HCT116 (cell line): ENCODE results near the gene TTLL5. TPM values are rescaled to one million over a fixed set of nuclear protein-coding genes. Genes with fewer than 3 reads are reported as not detected.

ENCODE experiments used
- ATAC-seq: fragments of 200-7000 bp; cut with Tn5 transposase; 2 replicates; pipeline ENCODE4 v1.9.1; 2020; ENCODE audit warnings: mild to moderate bottlenecking, moderate library complexity
- BruUV-seq: library from RNA; stranded (reverse); fragments of 400-500 nt; replicated peaks from 2 replicates; lab custom pipeline; 2021; lab: Mats Ljungman, UMichigan
- CTCF ChIA-PET: fragments of 300-600 bp; sonication (Branson Sonifier 250); formaldehyde crosslinking; loops from one replicate; lab custom pipeline; 2021; ENCODE audit warnings: antibody characterized with exemption; lab: Charles Lee
- POLR2A ChIA-PET: fragments of 300-600, 350-600 bp; sonication (Branson Sonifier 250); formaldehyde crosslinking; loops from one replicate; lab custom pipeline; 2021; ENCODE audit warnings: antibody characterized with exemption; lab: Charles Lee
- RAD21 ChIA-PET, 2 experiments: fragments of 300-600 bp; sonication (Branson Sonifier 250); formaldehyde crosslinking; loops; one replicate each; lab custom pipeline; 2023; ENCODE audit warnings: low total read pairs in 2 of 2; ENCODE audit not compliant: uncharacterized antibody in 2 of 2, unreplicated experiment in 2 of 2, low non-redundant PET in 1 of 2; lab: Charles Lee
- DNase-seq: peaks from one replicate; pipeline ENCODE4 v3.0.0-alpha.2; 2010; ENCODE audit warnings: low read depth, low spot score
- H2AFZ ChIP-seq: fragments of 200-600 bp; shearing (Covaris generic), sonication (generic); 2 replicates; pipeline ENCODE4 v1.6.1; 2017; ENCODE audit warnings: low read depth, mixed run types, mixed read lengths, antibody characterized with exemption, low read length; ENCODE audit not compliant: poor library complexity, severe bottlenecking
- H3K27ac ChIP-seq: 2 replicates; pipeline ENCODE4 v1.5.1; 2012; ENCODE audit warnings: low read depth, low read length
- H3K27me3 ChIP-seq: fragments of 200-600 bp; sonication (generic); 2 replicates; pipeline ENCODE4 v1.6.1; 2016; ENCODE audit warnings: mixed run types, low read length, mixed read lengths; ENCODE audit not compliant: insufficient read depth
- H3K36me3 ChIP-seq, 2 experiments: fragments of 200-500 bp in 1 of 2; fragments of 200-600 bp in 1 of 2; sonication (Bioruptor generic) in 1 of 2; sonication (generic) in 1 of 2; 2 replicates each; pipeline versions ENCODE4 v1.5.1 to v1.6.1; 2014 to 2016; ENCODE audit warnings: low read length in 2 of 2, inconsistent platforms in 1 of 2, mixed read lengths in 1 of 2, mixed run types in 1 of 2; ENCODE audit not compliant: insufficient read depth in 2 of 2, control insufficient read depth in 1 of 2
- H3K4me1 ChIP-seq, 2 experiments: fragments of 200-600 bp in 1 of 2; sonication (generic) in 1 of 2; 2 replicates each; pipeline versions ENCODE4 v1.5.1 to v1.6.1; 2012 to 2017; ENCODE audit warnings: low read length in 2 of 2, inconsistent platforms in 1 of 2, mild to moderate bottlenecking in 1 of 2, mixed read lengths in 1 of 2, mixed run types in 1 of 2, moderate library complexity in 1 of 2; ENCODE audit not compliant: insufficient read depth in 2 of 2, control insufficient read depth in 1 of 2
- H3K4me2 ChIP-seq: fragments of 200-600 bp; sonication (generic); 2 replicates; pipeline ENCODE4 v1.6.1; 2017; ENCODE audit warnings: mixed run types, low read length, mixed read lengths
- H3K4me3 ChIP-seq, 2 experiments: fragments of 200-600 bp in 1 of 2; sonication (generic) in 1 of 2; replicated peaks in 1 of 2; 2 replicates each; pipeline ENCODE4 v1.5.1; 2011 to 2016; ENCODE audit warnings: low read length in 2 of 2, control low read depth in 1 of 2, low read depth in 1 of 2, mild to moderate bottlenecking in 1 of 2, mixed read lengths in 1 of 2, mixed run types in 1 of 2
- H3K79me2 ChIP-seq: fragments of 200-600 bp; sonication (generic); 2 replicates; pipeline ENCODE4 v1.6.1; 2017; ENCODE audit warnings: mild to moderate bottlenecking, mixed run types, low read length, moderate library complexity, mixed read lengths; ENCODE audit not compliant: insufficient read depth
- H3K9ac ChIP-seq: fragments of 200-600 bp; sonication (generic); 2 replicates; pipeline ENCODE4 v1.6.1; 2016; ENCODE audit warnings: low read length, mixed read lengths
- H3K9me2 ChIP-seq: fragments of 200-600 bp; sonication (generic), shearing (Covaris generic); 2 replicates; pipeline ENCODE4 v1.6.1; 2017; ENCODE audit warnings: mixed run types, mild to moderate bottlenecking, moderate library complexity; ENCODE audit not compliant: insufficient read depth
- H3K9me3 ChIP-seq, 2 experiments: fragments of 200-500 bp in 1 of 2; fragments of 200-600 bp in 1 of 2; sonication (Bioruptor generic) in 1 of 2; sonication (generic) in 1 of 2; 2 replicates each; pipeline ENCODE4 v1.6.1; 2014 to 2017; ENCODE audit warnings: low read length in 2 of 2, mixed read lengths in 2 of 2, inconsistent platforms in 1 of 2, low read depth in 1 of 2, mild to moderate bottlenecking in 1 of 2, mixed run types in 1 of 2, moderate library complexity in 1 of 2; ENCODE audit not compliant: control insufficient read depth in 1 of 2, insufficient read depth in 1 of 2
- H4K20me1 ChIP-seq: fragments of 200-600 bp; sonication (generic), shearing (Covaris generic); 2 replicates; pipeline ENCODE4 v1.6.1; 2017; ENCODE audit warnings: mixed run types, mild to moderate bottlenecking, moderate library complexity; ENCODE audit not compliant: insufficient read depth
- CBX3 ChIP-seq: IDR thresholded peaks from 2 replicates; pipeline ENCODE4 v1.6.1; 2012; ENCODE audit warnings: low read depth
- CEBPB ChIP-seq: IDR thresholded peaks from 2 replicates; pipeline ENCODE4 v1.6.1; 2012; ENCODE audit warnings: low read depth
- EGR1 ChIP-seq: IDR thresholded peaks from 2 replicates; pipeline ENCODE4 v1.6.1; 2012; ENCODE audit warnings: low read depth
- ELF1 ChIP-seq: IDR thresholded peaks from 2 replicates; pipeline ENCODE4 v1.6.1; 2012; ENCODE audit warnings: low read depth, borderline replicate concordance
- EZH2 ChIP-seq: fragments of 200-600 bp; sonication (generic); IDR thresholded peaks from 2 replicates; pipeline ENCODE4 v1.6.1; 2017; ENCODE audit warnings: antibody characterized with exemption, mixed run types
- EZH2phosphoT487 ChIP-seq: fragments of 200-600 bp; IDR thresholded peaks from 2 replicates; pipeline ENCODE4 v1.6.1; 2018; ENCODE audit warnings: antibody characterized with exemption, borderline replicate concordance
- FOSL1 ChIP-seq: IDR thresholded peaks from 2 replicates; pipeline ENCODE4 v1.6.1; 2012; ENCODE audit warnings: low read depth
- JUND ChIP-seq: IDR thresholded peaks from 2 replicates; pipeline ENCODE4 v1.6.1; 2012
- MAX ChIP-seq: IDR thresholded peaks from 2 replicates; pipeline ENCODE4 v1.6.1; 2012
- POLR2AphosphoS5 ChIP-seq: IDR thresholded peaks from 2 replicates; pipeline ENCODE4 v1.6.1; 2011; ENCODE audit warnings: mild to moderate bottlenecking, low read depth, low read length, moderate library complexity
- RAD21 ChIP-seq: IDR thresholded peaks from 2 replicates; pipeline ENCODE4 v1.6.1; 2012; ENCODE audit warnings: low read depth, mild to moderate bottlenecking
- SIN3A ChIP-seq: IDR thresholded peaks from 2 replicates; pipeline ENCODE4 v1.6.1; 2012; ENCODE audit warnings: low read depth
- SP1 ChIP-seq: IDR thresholded peaks from 2 replicates; pipeline ENCODE4 v1.6.1; 2012; ENCODE audit warnings: low read depth
- TCF7L2 ChIP-seq: IDR thresholded peaks from 2 replicates; pipeline ENCODE4 v1.7.0; 2011; ENCODE audit warnings: borderline replicate concordance, inconsistent platforms; ENCODE audit not compliant: insufficient read depth, insufficient read length; ENCODE audit errors: extremely low read depth
- ZNF274 ChIP-seq: fragments of 200-500 bp; sonication (Bioruptor generic); IDR thresholded peaks from 2 replicates; pipeline ENCODE4 v1.6.1; 2014; ENCODE audit warnings: mild to moderate bottlenecking, low read depth, low read length, inconsistent platforms
- intact Hi-C: fragments of 100-400 bp; cut with micrococcal nuclease; formaldehyde crosslinking; loops from 2 replicates; pipeline ENCODE4 v1.10.0; 2022
- total RNA-seq: library from RNA; stranded (reverse); gene quantifications from one replicate; pipeline ENCODE4 v1.2.1, GENCODE V29; 2021; ENCODE audit not compliant: unreplicated experiment
- TF ChIP-seq, protein P1 (sequence below), 3 experiments: fragments of 200-600 bp in 1 of 3; sonication (generic) in 1 of 3; IDR thresholded peaks in 2 of 3; conservative IDR thresholded peaks in 1 of 3; 2 replicates each; pipeline ENCODE4 v1.5.1; 2012 to 2017; ENCODE audit warnings: low read depth in 2 of 3, low read length in 2 of 3, antibody characterized with exemption in 1 of 3, borderline replicate concordance in 1 of 3, control low read depth in 1 of 3, mild to moderate bottlenecking in 1 of 3, mixed read lengths in 1 of 3, mixed run types in 1 of 3, moderate library complexity in 1 of 3; ENCODE audit not compliant: insufficient read depth in 1 of 3
- TF ChIP-seq, protein P2 (sequence below): IDR thresholded peaks from 2 replicates; pipeline ENCODE4 v1.6.1; 2011; ENCODE audit warnings: mild to moderate bottlenecking, low read length, moderate library complexity; ENCODE audit not compliant: insufficient replicate concordance; ENCODE audit errors: extremely low read depth

The TTLL5 gene
- total RNA-seq, 1 experiment from 2014 or later, result 26.2 TPM

DNA sequence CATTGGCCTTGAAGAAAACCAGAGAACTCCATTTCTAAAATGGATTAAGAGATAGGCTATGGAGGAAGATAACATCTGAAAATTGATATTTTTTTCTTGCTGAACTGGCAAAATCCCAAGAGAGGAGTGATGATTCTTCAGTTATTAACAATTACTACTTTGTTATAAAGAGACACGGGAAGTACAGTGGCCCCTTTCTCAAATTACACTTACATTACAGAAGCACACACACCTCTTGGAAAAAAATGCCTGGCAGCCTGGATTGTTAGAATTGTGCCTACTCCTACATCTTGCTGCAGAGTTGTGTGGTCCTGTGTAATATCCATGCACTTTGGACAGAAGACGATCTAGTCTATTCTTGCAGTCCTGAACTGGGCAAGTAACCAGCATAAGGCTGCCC is 249.0 kb downstream of the TTLL5 start:
- Histone ChIP-seq H3K4me2 (no peak overlapping the region), H2AFZ (no peak overlapping the region), H3K79me2 (no peaks in the 10 kb centered on the region), H3K9me2 (no peaks in the 10 kb centered on the region), H3K4me3 (no peak overlapping the region), H3K9me3 (no peaks in the 10 kb centered on the region), H3K27me3 (no peaks in the 10 kb centered on the region), H3K9ac (no peak overlapping the region), H3K4me1 (0 out of 4 replicates have a peak, but pooled peaks cover 0 to 6% of the 10 kb centered on the region in 2 experiments), H3K36me3 (no peaks in the 10 kb centered on the region; a peak in 1 of 4 replicates), H3K27ac (no peak overlapping the region), H4K20me1 (no peaks in the 10 kb centered on the region)
- BruUV-seq, result no TSS peak
- ChIA-PET POLR2A (no interaction called here), CTCF (no interaction called here), RAD21 (no interaction called here)
- TF ChIP-seq POLR2AphosphoS5 (no peak), MAX (no peak), JUND (no peak), CBX3 (no peak), SP1 (no peak), EZH2 (no peak)
- intact Hi-C loops, result no loop called here
- no peak for ATAC-seq
- DNase-seq, result no peak

DNA sequence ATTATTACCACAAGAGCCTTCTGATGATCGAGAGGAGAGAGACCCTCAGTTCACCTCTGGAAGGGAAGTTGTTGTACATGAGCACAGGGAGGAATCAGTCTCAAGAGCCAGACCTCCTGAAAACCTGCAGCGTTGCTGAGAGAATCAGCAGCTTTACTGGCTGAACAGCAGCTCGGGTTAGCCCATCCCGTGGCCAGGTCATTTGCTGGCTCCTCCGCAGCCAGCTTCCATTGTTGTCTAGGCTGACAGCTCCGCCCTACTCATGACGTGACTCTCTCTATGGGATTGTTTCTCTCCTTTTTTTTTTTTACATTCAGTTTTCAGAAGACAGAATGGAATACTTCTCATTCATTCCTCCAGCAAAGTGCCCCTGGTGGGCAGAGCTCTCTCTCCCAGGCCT is 250.8 kb downstream of the TTLL5 start:
- ATAC-seq, result no peak
- no peaks in the 10 kb centered on the region; a peak in 1 of 4 replicates for H3K36me3 ChIP-seq
- H2AFZ ChIP-seq, result no peak overlapping the region
- H3K4me2 ChIP-seq, result no peak overlapping the region
- BruUV-seq, result no TSS peak
- no peak overlapping the region for H3K9ac ChIP-seq
- H3K79me2 ChIP-seq, result no peaks in the 10 kb centered on the region
- no peak for DNase-seq
- no peaks in the 10 kb centered on the region for H4K20me1 ChIP-seq
- H3K9me3 ChIP-seq, result no peaks in the 10 kb centered on the region
- intact Hi-C loops, result no loop called here
- no peak overlapping the region for H3K4me3 ChIP-seq
- H3K27me3 ChIP-seq, result no peaks in the 10 kb centered on the region
- no peaks in the 10 kb centered on the region for H3K9me2 ChIP-seq
- H3K27ac ChIP-seq, result no peak overlapping the region
- H3K4me1 ChIP-seq, result 0 out of 4 replicates have a peak, but pooled peaks cover 0 to 6% of the 10 kb centered on the region in 2 experiments
- POLR2A ChIA-PET, result no interaction called here
- CTCF ChIA-PET, result no interaction called here
- RAD21 ChIA-PET, result interaction anchor here in 1 of 2 experiments (0.5 kb wide), 1 partner anchor 70 kb away, joined by 3 read pairs; no protein-coding TSS in a partner anchor
- no peak for TF ChIP-seq ZNF274
- TF ChIP-seq CEBPB, result no peak
- TF ChIP-seq EGR1, result no peak
- TF ChIP-seq, protein P1, sequence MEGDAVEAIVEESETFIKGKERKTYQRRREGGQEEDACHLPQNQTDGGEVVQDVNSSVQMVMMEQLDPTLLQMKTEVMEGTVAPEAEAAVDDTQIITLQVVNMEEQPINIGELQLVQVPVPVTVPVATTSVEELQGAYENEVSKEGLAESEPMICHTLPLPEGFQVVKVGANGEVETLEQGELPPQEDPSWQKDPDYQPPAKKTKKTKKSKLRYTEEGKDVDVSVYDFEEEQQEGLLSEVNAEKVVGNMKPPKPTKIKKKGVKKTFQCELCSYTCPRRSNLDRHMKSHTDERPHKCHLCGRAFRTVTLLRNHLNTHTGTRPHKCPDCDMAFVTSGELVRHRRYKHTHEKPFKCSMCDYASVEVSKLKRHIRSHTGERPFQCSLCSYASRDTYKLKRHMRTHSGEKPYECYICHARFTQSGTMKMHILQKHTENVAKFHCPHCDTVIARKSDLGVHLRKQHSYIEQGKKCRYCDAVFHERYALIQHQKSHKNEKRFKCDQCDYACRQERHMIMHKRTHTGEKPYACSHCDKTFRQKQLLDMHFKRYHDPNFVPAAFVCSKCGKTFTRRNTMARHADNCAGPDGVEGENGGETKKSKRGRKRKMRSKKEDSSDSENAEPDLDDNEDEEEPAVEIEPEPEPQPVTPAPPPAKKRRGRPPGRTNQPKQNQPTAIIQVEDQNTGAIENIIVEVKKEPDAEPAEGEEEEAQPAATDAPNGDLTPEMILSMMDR (IDR thresholded peaks at IDR 0.05 in 2 of 3, conservative IDR thresholded peaks at IDR 0.05 in 1 of 3; ENCODE audit: borderline replicate concordance in 1 of 3, insufficient read depth in 1 of 3, low read depth in 2 of 3, low read length in 2 of 3), result no peak
- no peak for TF ChIP-seq TCF7L2
- no peak for TF ChIP-seq ELF1
- TF ChIP-seq, protein P2, sequence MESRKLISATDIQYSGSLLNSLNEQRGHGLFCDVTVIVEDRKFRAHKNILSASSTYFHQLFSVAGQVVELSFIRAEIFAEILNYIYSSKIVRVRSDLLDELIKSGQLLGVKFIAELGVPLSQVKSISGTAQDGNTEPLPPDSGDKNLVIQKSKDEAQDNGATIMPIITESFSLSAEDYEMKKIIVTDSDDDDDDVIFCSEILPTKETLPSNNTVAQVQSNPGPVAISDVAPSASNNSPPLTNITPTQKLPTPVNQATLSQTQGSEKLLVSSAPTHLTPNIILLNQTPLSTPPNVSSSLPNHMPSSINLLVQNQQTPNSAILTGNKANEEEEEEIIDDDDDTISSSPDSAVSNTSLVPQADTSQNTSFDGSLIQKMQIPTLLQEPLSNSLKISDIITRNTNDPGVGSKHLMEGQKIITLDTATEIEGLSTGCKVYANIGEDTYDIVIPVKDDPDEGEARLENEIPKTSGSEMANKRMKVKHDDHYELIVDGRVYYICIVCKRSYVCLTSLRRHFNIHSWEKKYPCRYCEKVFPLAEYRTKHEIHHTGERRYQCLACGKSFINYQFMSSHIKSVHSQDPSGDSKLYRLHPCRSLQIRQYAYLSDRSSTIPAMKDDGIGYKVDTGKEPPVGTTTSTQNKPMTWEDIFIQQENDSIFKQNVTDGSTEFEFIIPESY, result no peak
- no peak for TF ChIP-seq RAD21
- no peak for TF ChIP-seq SIN3A
- TF ChIP-seq JUND, result no peak
- no peak for TF ChIP-seq FOSL1
- TF ChIP-seq EZH2phosphoT487, result no peak
